ENCODE data around the gene EFEMP1. TPM values are rescaled to one million over a fixed set of nuclear protein-coding genes. Genes with fewer than 3 reads are reported as not detected.

The EFEMP1 gene
- total RNA-seq, 1 experiment from 2014 or later, result 24.0 TPM

DNA sequence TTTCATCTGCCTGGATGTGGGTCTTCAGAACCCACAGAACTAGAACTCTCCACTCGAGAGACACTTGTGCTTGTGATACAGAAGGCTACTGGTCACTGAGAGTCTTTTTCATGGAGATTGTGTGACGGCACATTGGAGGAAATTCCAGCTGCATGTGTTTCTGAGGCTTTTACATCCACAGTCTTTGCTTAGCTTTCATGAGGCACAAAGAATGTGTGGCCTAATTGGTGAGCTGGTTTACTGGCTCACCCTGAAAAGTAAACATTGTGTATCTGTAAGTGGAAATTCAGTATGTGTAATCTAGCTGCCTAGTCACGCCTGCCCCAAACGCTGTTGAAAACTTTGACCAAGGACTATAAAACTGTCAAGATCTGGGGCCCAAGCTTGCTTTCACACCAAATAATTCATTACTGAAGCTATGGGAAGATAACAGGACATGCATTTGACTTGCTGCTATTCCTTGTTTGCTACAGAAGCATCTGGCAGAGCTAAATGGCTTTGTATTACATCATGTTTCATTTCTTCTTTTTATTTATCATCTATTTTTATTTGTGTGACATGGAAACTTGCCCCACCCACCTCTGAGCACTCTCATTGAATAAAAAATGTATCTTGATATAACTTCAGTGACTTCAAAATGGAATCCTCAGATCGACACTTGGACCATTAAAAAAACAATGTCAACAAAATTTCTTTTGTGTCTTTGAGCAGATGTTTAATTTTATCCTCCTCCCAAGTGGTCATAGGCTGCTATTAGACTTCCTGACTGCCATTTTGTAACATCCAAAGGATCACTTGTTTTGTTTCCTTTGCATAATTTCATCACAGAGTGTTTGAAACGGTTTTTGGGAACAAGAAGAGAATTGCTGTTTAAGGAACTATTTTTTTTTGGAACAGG lies 80.2 kb downstream of the EFEMP1 start:
- Mint-ChIP-seq H3K9me3 (peaks cover 7% of the 10 kb centered on the region), H3K27me3 (ENCODE audit: low read depth) (no peaks in the 10 kb centered on the region), H3K27ac (no peak overlapping the region), H3K36me3 (no peaks in the 10 kb centered on the region), H3K4me3 (no peak overlapping the region), H3K4me1 (no peaks in the 10 kb centered on the region; the same call in 1 of the 2 replicates)
- CTCF ChIA-PET, result no interaction called here
- no peak for DNase-seq (ENCODE audit: low spot score)
- POLR2A ChIA-PET, result no interaction called here
- ATAC-seq, result no peak
- TF ChIP-seq ATF6 (CRISPR knock-in tag; IDR thresholded peaks at IDR 0.05), result no peak
- TF ChIP-seq GABPB1 (CRISPR knock-in tag; IDR thresholded peaks at IDR 0.05), result peak; percentile 31; the same call in 1 of the 2 replicates
- TF ChIP-seq CDX4 (CRISPR knock-in tag; IDR thresholded peaks at IDR 0.05; ENCODE audit: borderline replicate concordance), result peak; percentile 22; the same call in 1 of the 2 replicates

- no peaks in the 10 kb centered on the region for H3K27me3 Mint-ChIP-seq (ENCODE audit: low read depth)
- no peak overlapping the region for H3K27ac Mint-ChIP-seq
- DNase-seq (ENCODE audit: low spot score) (no peak), ATAC-seq (no peak)
- ChIA-PET CTCF (no interaction called here), POLR2A (no interaction called here)
- peaks cover 7% of the 10 kb centered on the region for H3K9me3 Mint-ChIP-seq
- TF ChIP-seq JAZF1 (CRISPR knock-in tag; IDR thresholded peaks at IDR 0.05) (no peak), TP53 (CRISPR knock-in tag; IDR thresholded peaks at IDR 0.05) (no peak), EMX1 (CRISPR knock-in tag; IDR thresholded peaks at IDR 0.05) (no peak), HMGXB4 (CRISPR knock-in tag; IDR thresholded peaks at IDR 0.05) (no peak), HMGA2 (CRISPR knock-in tag; IDR thresholded peaks at IDR 0.05) (no peak), TEAD4 (CRISPR knock-in tag; IDR thresholded peaks at IDR 0.05) (no peak), FOXJ3 (CRISPR knock-in tag; IDR thresholded peaks at IDR 0.05; ENCODE audit: borderline replicate concordance) (no peak), TCF7 (CRISPR knock-in tag; IDR thresholded peaks at IDR 0.05; ENCODE audit: low read depth) (no peak), AFF4 (CRISPR knock-in tag; IDR thresholded peaks at IDR 0.05; ENCODE audit: borderline replicate concordance) (no peak)
- TF ChIP-seq, protein P1, sequence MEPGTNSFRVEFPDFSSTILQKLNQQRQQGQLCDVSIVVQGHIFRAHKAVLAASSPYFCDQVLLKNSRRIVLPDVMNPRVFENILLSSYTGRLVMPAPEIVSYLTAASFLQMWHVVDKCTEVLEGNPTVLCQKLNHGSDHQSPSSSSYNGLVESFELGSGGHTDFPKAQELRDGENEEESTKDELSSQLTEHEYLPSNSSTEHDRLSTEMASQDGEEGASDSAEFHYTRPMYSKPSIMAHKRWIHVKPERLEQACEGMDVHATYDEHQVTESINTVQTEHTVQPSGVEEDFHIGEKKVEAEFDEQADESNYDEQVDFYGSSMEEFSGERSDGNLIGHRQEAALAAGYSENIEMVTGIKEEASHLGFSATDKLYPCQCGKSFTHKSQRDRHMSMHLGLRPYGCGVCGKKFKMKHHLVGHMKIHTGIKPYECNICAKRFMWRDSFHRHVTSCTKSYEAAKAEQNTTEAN (CRISPR knock-in tag; IDR thresholded peaks at IDR 0.05), result no peak
- TF ChIP-seq, protein P2, sequence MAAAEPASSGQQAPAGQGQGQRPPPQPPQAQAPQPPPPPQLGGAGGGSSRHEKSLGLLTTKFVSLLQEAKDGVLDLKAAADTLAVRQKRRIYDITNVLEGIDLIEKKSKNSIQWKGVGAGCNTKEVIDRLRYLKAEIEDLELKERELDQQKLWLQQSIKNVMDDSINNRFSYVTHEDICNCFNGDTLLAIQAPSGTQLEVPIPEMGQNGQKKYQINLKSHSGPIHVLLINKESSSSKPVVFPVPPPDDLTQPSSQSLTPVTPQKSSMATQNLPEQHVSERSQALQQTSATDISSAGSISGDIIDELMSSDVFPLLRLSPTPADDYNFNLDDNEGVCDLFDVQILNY (CRISPR knock-in tag; IDR thresholded peaks at IDR 0.05), result no peak
- TF ChIP-seq, protein P3, sequence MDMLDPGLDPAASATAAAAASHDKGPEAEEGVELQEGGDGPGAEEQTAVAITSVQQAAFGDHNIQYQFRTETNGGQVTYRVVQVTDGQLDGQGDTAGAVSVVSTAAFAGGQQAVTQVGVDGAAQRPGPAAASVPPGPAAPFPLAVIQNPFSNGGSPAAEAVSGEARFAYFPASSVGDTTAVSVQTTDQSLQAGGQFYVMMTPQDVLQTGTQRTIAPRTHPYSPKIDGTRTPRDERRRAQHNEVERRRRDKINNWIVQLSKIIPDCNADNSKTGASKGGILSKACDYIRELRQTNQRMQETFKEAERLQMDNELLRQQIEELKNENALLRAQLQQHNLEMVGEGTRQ (CRISPR knock-in tag; IDR thresholded peaks at IDR 0.05), result no peak
- H3K4me3 Mint-ChIP-seq, result no peak overlapping the region
- H3K4me1 Mint-ChIP-seq, result peaks cover 5% of the 10 kb centered on the region
- no peaks in the 10 kb centered on the region for H3K36me3 Mint-ChIP-seq
Observed at GRCh38 chr2:55842046-55842445, 81.5 kb downstream of the EFEMP1 start.

Data from WTC11 (cell line).